ENCODE measurements around the gene B3GNT4.

B3GNT4 gene

DNA sequence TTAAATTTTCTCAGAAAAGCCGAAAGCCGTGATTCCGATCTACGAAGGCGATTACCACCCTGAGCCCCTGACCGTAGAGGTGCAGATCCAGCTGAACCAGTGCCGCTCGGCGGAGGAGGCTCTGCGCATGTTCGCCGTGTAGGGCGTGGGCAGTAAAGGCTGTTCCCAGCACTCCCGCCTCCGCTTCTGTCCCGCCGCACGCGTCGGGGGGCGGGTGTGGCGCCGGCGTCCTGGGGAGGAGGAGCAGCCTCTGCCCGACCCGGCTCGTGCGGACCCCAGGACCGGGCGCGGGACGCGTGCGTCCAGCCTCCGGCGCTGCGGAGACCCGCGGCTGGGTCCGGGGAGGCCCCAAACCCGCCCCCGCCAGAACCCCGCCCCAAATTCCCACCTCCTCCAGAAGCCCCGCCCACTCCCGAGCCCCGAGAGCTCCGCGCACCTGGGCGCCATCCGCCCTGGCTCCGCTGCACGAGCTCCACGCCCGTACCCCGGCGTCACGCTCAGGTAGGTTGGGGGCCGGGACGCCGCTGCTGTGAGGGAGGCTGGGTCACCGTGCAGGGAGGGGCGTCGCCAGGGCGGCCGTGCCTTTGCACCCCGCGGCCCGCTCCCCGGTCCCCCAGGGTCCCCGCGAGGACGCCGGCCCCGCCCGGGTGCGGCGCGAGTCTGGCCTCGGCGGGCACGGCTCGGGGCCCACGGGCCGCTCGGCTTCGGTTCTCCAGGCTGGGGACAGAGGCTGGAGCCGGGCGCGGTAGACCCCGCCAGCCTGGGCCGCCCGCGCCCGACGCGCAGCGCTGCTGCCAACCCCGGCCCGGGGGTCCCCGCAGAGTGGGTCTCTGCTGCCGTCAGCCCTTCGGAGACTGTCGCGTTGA lies at the start of gene B3GNT4:
Gene B3GNT4 (plus strand): TSS at position 409 of the 866 bp plus-strand sequence. CDS start 910 bp downstream, outside the sequence.
- TF ChIP-seq, protein P1, sequence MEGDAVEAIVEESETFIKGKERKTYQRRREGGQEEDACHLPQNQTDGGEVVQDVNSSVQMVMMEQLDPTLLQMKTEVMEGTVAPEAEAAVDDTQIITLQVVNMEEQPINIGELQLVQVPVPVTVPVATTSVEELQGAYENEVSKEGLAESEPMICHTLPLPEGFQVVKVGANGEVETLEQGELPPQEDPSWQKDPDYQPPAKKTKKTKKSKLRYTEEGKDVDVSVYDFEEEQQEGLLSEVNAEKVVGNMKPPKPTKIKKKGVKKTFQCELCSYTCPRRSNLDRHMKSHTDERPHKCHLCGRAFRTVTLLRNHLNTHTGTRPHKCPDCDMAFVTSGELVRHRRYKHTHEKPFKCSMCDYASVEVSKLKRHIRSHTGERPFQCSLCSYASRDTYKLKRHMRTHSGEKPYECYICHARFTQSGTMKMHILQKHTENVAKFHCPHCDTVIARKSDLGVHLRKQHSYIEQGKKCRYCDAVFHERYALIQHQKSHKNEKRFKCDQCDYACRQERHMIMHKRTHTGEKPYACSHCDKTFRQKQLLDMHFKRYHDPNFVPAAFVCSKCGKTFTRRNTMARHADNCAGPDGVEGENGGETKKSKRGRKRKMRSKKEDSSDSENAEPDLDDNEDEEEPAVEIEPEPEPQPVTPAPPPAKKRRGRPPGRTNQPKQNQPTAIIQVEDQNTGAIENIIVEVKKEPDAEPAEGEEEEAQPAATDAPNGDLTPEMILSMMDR (IDR thresholded peaks at IDR 0.05), result no peak
- H3K27ac ChIP-seq, result no peak within 1 kb of the TSS
- no peak for DNase-seq (ENCODE audit: low spot score)
- peak within 1 kb of the TSS; percentile 84 for H3K4me3 ChIP-seq

DNA sequence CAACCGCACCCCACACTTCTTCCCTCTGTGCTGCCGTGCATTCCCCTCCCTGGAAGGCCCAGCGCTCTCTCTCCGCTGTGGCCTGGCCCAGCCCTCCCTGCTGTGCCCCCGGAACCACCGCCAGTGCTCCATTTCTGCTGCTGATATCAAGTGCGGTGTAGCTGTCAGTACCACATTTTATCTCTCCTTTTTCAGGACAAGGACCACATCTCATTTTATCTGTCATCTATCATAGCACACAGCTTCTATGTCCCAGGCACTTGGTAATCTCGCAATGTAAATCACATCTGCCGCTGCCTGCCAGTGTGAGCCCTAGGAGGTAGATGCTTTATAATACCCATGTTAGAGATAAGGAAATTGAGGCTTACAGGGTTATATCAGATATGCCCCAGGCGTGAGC lies 47.8 kb upstream of the B3GNT4 start:
- Histone ChIP-seq H3K4me3 (no peak overlapping the region), H3K27ac (no peak overlapping the region)
- DNase-seq (ENCODE audit: low spot score), result no peak
- TF ChIP-seq, protein P1 (IDR thresholded peaks at IDR 0.05), result no peak

DNA sequence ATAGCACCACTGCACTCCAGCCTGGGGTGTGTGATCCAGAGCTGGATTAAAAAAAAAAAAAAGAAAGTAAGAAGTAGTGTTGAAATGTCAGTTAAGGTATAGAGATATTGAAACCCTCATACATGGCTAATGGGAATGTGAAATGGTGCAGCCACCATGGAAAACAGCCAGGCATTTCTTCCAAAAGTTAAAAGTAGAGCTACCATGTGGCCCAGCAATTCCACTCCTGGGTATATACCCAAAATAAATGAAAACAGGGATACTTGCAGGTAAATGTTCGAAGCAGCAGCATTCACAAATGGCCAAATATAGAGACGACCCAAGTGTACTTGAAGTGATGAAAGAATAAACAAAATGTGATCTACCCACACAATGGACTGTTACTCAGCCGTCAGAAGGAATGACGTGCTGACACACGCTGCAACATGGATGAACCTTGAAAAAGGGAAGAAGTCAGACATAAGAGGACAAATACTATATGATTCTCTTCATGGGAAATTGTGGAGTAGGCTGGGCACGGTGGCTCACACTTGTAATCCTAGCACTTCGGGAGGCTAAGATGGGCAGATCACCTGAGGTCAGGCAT lies 44.7 kb upstream of the B3GNT4 start:
- H3K4me3 ChIP-seq, result no peak overlapping the region
- DNase-seq (ENCODE audit: low spot score), result no peak
- no peak overlapping the region for H3K27ac ChIP-seq
- TF ChIP-seq, protein P1 (IDR thresholded peaks at IDR 0.05), result no peak

DNA sequence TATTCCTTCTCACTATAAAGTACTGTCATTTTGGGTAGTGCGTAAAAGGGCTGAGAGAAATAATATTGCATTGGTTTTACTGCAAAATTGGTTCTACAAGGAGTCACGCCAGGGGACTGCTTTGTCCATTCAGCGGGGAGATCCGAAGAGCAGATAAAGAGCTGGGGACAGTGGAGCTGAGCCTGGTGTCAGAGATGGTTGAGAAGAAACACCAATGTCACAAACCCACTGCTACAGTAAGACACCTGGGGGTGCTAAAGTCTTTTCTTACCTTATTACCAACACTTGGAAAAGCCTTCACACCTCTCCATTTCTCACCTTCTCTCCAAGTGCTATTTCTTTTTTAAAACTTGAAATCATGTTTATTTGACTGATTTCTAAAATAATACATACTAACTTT lies 43.6 kb upstream of the B3GNT4 start:
- TF ChIP-seq, protein P1 (IDR thresholded peaks at IDR 0.05), result no peak
- Histone ChIP-seq H3K27ac (no peak overlapping the region), H3K4me3 (no peak overlapping the region)
- no peak for DNase-seq (ENCODE audit: low spot score)

GRCh38 chr12:122160761-122161160 lies 42.7 kb upstream of the B3GNT4 start:
- TF ChIP-seq, protein P1 (IDR thresholded peaks at IDR 0.05), result no peak
- no peak for DNase-seq (ENCODE audit: low spot score)
- H3K27ac ChIP-seq, result no peak overlapping the region
- no peak overlapping the region for H3K4me3 ChIP-seq

DNA sequence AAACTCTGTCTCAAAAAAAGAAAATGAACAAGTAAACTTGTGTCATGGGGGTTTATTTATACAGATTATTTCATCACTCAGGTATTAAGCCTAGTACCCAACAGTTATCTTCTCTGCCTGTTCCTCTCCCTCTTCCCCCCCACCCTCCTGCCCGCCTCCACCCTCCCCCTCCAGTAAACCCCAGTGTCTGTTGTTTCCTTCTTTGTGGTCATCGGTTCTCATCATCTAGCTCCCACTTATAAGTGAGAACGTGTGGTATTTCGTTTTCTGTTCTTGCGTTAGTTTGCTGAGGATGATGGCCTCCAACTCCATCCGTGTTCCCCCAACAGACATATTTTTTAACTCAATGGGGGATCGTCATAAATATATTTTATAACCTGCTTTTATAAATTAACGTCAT lies 41.8 kb upstream of the B3GNT4 start:
- H3K4me3 ChIP-seq, result no peak overlapping the region
- DNase-seq (ENCODE audit: low spot score), result no peak
- TF ChIP-seq, protein P1 (IDR thresholded peaks at IDR 0.05), result no peak
- no peak overlapping the region for H3K27ac ChIP-seq

- no peak overlapping the region for H3K27ac ChIP-seq
- TF ChIP-seq, protein P1 (IDR thresholded peaks at IDR 0.05), result no peak
- no peak for DNase-seq (ENCODE audit: low spot score)
- no peak overlapping the region for H3K4me3 ChIP-seq
Measured at GRCh38 chr12:122162976-122163375, 40.5 kb upstream of the B3GNT4 start.
